SK-N-SH (cell line): ENCODE results near the gene CLASP1.

Experiments
- EP300 ChIP-seq, 2 experiments: IDR thresholded peaks; 2 replicates each; pipeline versions ENCODE4 v1.4.0 to v1.6.1; 2012; ENCODE audit warnings: borderline replicate concordance in 1 of 2, low read depth in 1 of 2, low read length in 1 of 2
- JUND ChIP-seq: IDR thresholded peaks from 2 replicates; pipeline ENCODE4 v1.4.0; 2012
- MXI1 ChIP-seq: IDR thresholded peaks from 2 replicates; pipeline ENCODE4 v1.6.1; 2012; ENCODE audit warnings: mild to moderate bottlenecking, low read depth, low read length, improper control_type of control experiment
- POLR2AphosphoS5 ChIP-seq: IDR thresholded peaks from 2 replicates; pipeline ENCODE4 v1.6.1; 2012; ENCODE audit warnings: low read depth, low read length
- RAD21 ChIP-seq: IDR thresholded peaks from 2 replicates; pipeline ENCODE4 v1.6.1; 2012; ENCODE audit warnings: mild to moderate bottlenecking, low read length
- TAF1 ChIP-seq: IDR thresholded peaks from 2 replicates; pipeline ENCODE4 v1.6.1; 2012; ENCODE audit warnings: low read depth, mild to moderate bottlenecking, low read length, moderate library complexity, borderline replicate concordance
- USF2 ChIP-seq: fragments of 150-350 bp; IDR thresholded peaks from 2 replicates; pipeline ENCODE4 v1.6.1; 2017; ENCODE audit warnings: antibody characterized with exemption, low read length, low read depth, borderline replicate concordance
- TF ChIP-seq, protein P1 (sequence below): fragments of 200-600 bp; sonication (generic); IDR thresholded peaks from 2 replicates; pipeline ENCODE4 v1.6.1; 2017; ENCODE audit warnings: antibody characterized with exemption, mild to moderate bottlenecking, moderate library complexity

DNA sequence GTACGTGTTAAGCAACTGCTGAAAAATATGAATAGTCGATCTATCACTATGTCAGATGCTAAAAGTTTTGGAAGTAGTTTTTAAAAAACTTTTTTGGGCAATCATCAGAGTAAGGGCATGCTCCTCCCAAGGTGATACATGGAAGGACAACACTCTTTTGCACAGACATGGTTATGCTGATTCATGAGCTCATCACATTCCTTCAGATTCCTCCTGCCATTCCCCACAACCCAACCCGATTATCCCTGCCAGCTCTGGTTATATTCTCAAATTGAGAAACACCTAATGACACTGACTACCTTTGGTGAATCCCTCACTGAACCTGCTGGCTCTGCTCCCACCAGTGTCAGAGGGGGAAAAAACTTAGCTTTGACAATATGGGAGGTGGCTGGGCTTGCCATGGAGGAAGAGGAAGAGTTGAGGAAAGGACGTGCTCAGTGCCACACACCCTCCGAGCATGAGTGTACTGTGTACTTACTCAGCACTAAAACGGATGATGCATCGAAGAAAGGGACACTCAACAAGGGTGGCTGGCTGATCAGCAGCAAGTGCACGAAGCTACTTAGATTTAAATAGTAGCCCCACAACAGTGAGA is 202.5 kb downstream of the CLASP1 start:
- TF ChIP-seq, protein P1, sequence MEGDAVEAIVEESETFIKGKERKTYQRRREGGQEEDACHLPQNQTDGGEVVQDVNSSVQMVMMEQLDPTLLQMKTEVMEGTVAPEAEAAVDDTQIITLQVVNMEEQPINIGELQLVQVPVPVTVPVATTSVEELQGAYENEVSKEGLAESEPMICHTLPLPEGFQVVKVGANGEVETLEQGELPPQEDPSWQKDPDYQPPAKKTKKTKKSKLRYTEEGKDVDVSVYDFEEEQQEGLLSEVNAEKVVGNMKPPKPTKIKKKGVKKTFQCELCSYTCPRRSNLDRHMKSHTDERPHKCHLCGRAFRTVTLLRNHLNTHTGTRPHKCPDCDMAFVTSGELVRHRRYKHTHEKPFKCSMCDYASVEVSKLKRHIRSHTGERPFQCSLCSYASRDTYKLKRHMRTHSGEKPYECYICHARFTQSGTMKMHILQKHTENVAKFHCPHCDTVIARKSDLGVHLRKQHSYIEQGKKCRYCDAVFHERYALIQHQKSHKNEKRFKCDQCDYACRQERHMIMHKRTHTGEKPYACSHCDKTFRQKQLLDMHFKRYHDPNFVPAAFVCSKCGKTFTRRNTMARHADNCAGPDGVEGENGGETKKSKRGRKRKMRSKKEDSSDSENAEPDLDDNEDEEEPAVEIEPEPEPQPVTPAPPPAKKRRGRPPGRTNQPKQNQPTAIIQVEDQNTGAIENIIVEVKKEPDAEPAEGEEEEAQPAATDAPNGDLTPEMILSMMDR, result no peak
- no peak for TF ChIP-seq JUND
- TF ChIP-seq POLR2AphosphoS5, result no peak
- no peak for TF ChIP-seq EP300 (IDR thresholded peaks at IDR 0.05; ENCODE audit: borderline replicate concordance in 1 of 2, low read depth in 1 of 2, low read length in 1 of 2)
- no peak for TF ChIP-seq RAD21
- TF ChIP-seq MXI1, result no peak
- no peak for TF ChIP-seq TAF1
- TF ChIP-seq USF2, result no peak
